ENCODE data around the gene FHL3. TPM values are rescaled to one million over a fixed set of nuclear protein-coding genes. Genes with fewer than 3 reads are reported as not detected.

FHL3 gene
- total and polyA plus RNA-seq, 2 of the 8 experiments (the other 6 are each of a cell fraction or from before 2014, with no cell fraction given), result 14.3 to 35.6 TPM

DNA sequence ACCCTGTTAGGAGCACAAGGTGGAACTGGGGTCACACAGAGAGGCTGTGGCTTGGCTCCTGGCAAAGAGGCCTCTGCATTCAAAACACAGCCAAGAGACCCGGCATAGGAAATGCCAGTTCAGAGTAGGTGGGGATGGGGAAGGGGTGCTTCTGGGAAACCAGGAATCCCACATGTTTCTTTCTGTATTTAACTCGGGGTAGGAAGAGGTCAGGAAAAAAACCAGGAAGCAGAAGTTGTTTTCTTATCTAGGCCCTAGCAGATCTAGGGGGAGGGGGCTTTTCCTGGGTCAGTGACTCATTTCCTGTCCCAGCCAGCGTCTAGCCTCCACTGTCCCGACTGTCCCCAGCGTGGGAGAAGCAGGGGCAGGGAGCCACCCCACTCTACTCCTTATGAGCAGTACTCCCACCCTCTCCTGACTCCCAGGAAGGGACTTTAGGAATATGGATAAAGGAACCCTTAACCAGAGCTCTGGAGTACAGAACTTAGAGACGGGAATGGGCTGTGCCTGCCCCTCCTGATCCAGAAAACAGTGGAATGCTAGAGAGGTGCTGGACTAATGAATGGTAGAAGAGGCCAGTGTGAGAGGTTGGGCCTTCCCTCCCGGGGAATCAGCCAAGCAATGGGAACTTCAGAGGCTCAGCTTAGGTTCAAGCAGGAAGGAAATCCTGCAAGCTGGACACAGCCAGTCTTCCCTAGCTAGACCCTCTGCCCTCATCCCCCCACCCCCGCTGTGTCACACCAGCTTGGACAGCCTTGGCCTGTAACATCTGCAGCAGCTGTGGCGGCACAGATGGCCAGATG lies 5.7 kb downstream of the FHL3 start:
- no peaks in the 10 kb centered on the region for H3K9me3 ChIP-seq (ENCODE audit: insufficient read depth in 2 of 2, low read depth in 1 of 2, low read length in 1 of 2)
- H3K23ac ChIP-seq (ENCODE audit: insufficient read length), result no peak overlapping the region
- no peak overlapping the region for H2AFZ ChIP-seq (ENCODE audit: low read length)
- peak overlapping the region; percentile 92 for H4K91ac ChIP-seq (replicated peaks; ENCODE audit: insufficient read length, low read length)
- H3K4me1 ChIP-seq (replicated peaks in 1 of 4; ENCODE audit: control insufficient read depth in 3 of 4, insufficient read depth in 4 of 4, low read length in 3 of 4), result peaks cover 11 to 52% (median 42%) of the 10 kb centered on the region in 4 experiments
- H3K4ac ChIP-seq (replicated peaks; ENCODE audit: insufficient read length, low read depth, low read length), result no peak overlapping the region
- peak overlapping the region; percentile 86 for H2BK20ac ChIP-seq (ENCODE audit: low read length)
- CTCF ChIA-PET (ENCODE audit: partially characterized antibody), result interaction anchor here (0.9 to 14.7 kb wide), 4 partner anchors 9 to 503 kb away, joined by 3 to 211 read pairs (median 14); partner anchors contain the start of genes SF3A3 and UTP11
- H3K18ac ChIP-seq (ENCODE audit: extremely low read depth, low read length), result peak overlapping the region; percentile 72
- peaks cover 0 to 3% (median under 1%) of the 10 kb centered on the region in 4 experiments; a peak in 2 of 7 replicates for H3K27me3 ChIP-seq (replicated peaks in 1 of 4; ENCODE audit: control insufficient read depth in 3 of 4, extremely low read depth in 1 of 4, insufficient read depth in 3 of 4, low read length in 3 of 4)
- peak overlapping the region; percentile 65 for H4K5ac ChIP-seq (ENCODE audit: insufficient read length, low read depth, low read length)
- TF ChIP-seq TEAD4 (IDR thresholded peaks at IDR 0.05; ENCODE audit: low read depth, low read length) (no peak), JUND (IDR thresholded peaks at IDR 0.05; ENCODE audit: low read length) (peak; percentile 63; the same call in 1 of the 2 replicates), RBBP5 (IDR thresholded peaks at IDR 0.05; ENCODE audit: borderline replicate concordance, low read depth, low read length) (0 out of 2 replicates have a peak, but pooled peaks have one; percentile 23), TCF12 (IDR thresholded peaks at IDR 0.05; ENCODE audit: low read depth, low read length) (no peak)
- TF ChIP-seq, protein P1, sequence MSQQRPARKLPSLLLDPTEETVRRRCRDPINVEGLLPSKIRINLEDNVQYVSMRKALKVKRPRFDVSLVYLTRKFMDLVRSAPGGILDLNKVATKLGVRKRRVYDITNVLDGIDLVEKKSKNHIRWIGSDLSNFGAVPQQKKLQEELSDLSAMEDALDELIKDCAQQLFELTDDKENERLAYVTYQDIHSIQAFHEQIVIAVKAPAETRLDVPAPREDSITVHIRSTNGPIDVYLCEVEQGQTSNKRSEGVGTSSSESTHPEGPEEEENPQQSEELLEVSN (IDR thresholded peaks at IDR 0.05), result no peak
- H3K9ac ChIP-seq (replicated peaks in 1 of 4; ENCODE audit: extremely low read depth in 1 of 4, low read depth in 3 of 4, low read length in 3 of 4), result peak overlapping the region in 2 of 4 experiments; percentile 24 to 25; a peak in 2 of 7 replicates
- H2BK5ac ChIP-seq (ENCODE audit: low read depth, low read length), result peak overlapping the region; percentile 94
- peak overlapping the region; percentile 86 for H2BK12ac ChIP-seq (ENCODE audit: low read depth, low read length)
- no peak for FAIRE-seq
- H2AK5ac ChIP-seq (ENCODE audit: low read depth, low read length), result peak overlapping the region; percentile 88; the same call in 1 of the 2 replicates
- WGBS, 2 experiments (ENCODE audit: extremely low coverage in 1 of 2, insufficient coverage in 1 of 2, insufficient read length in 1 of 2, insufficient replicate concordance in 2 of 2, low coverage in 1 of 2, low lambda C conversion rate in 2 of 2, missing lambda C conversion rate in 1 of 2), result 65% methylated on average over 9 of the region's 9 CpGs; no CpG with 5 or more reads in 1 of the 2 experiments
- 0 out of 8 replicates have a peak overlapping the region, but pooled peaks of 1 of the 4 experiments have one; percentile 3 for H3K4me3 ChIP-seq (ENCODE audit: extremely low read depth in 1 of 4, insufficient read depth in 2 of 4, low read depth in 3 of 4, low read length in 4 of 4)
- peak overlapping the region; percentile 97 for H2BK15ac ChIP-seq (ENCODE audit: low read length)
- H3K14ac ChIP-seq (ENCODE audit: insufficient read length), result no peak overlapping the region
- H3K27ac ChIP-seq (ENCODE audit: low read depth, low read length), result peak overlapping the region; percentile 37; the same call in 1 of the 2 replicates
- H3K79me1 ChIP-seq (ENCODE audit: low read depth, low read length), result peaks cover 4% of the 10 kb centered on the region; the same call in 1 of the 2 replicates
- peak overlapping the region; percentile 36 to 40 for H3K4me2 ChIP-seq (ENCODE audit: insufficient read depth in 1 of 2, low read depth in 2 of 2, low read length in 2 of 2)
- H3K36me3 ChIP-seq (ENCODE audit: control insufficient read depth in 2 of 4, insufficient read depth in 4 of 4, low read length in 3 of 4), result peaks cover 0 to 17% (median 5%) of the 10 kb centered on the region in 4 experiments; a peak in 5 of 8 replicates
- H3K56ac ChIP-seq (replicated peaks; ENCODE audit: insufficient read length, low read depth, low read length), result no peak overlapping the region
- no peak overlapping the region for H2BK120ac ChIP-seq (replicated peaks; ENCODE audit: low read depth, low read length)
- peak in 1 of 2 experiments; percentile 55 for DNase-seq (ENCODE audit: low read depth in 1 of 2, low spot score in 2 of 2)
- H3K23me2 ChIP-seq (ENCODE audit: low read depth, low read length), result peaks cover 6% of the 10 kb centered on the region
- peak overlapping the region; percentile 51; the same call in 1 of the 2 replicates for H4K8ac ChIP-seq (ENCODE audit: extremely low read depth, insufficient read depth, low read length)
- POLR2A ChIA-PET (ENCODE audit: partially characterized antibody), result interaction anchor here (0.8 to 5.6 kb wide), 5 partner anchors 9 to 142 kb away, joined by 3 to 31 read pairs (median 5); partner anchors contain the start of genes SF3A3 and UTP11
- H3K79me2 ChIP-seq (ENCODE audit: control insufficient read depth in 1 of 2, insufficient read depth in 2 of 2, low read length in 2 of 2), result peaks cover 0 to 18% of the 10 kb centered on the region in 2 experiments; a peak in 3 of 4 replicates
- H4K20me1 ChIP-seq (replicated peaks in 1 of 2; ENCODE audit: control insufficient read depth in 1 of 2, insufficient read depth in 2 of 2, low read length in 2 of 2), result no peaks in the 10 kb centered on the region
